ENCODE measurements around the gene ARID4B. TPM values are rescaled to one million over a fixed set of nuclear protein-coding genes. Genes with fewer than 3 reads are reported as not detected.

Gene ARID4B
- total and polyA plus RNA-seq, 2 of the 13 experiments (the other 11 are each of a cell fraction or from before 2014, with no cell fraction given): 9.7 to 24.6 TPM

DNA sequence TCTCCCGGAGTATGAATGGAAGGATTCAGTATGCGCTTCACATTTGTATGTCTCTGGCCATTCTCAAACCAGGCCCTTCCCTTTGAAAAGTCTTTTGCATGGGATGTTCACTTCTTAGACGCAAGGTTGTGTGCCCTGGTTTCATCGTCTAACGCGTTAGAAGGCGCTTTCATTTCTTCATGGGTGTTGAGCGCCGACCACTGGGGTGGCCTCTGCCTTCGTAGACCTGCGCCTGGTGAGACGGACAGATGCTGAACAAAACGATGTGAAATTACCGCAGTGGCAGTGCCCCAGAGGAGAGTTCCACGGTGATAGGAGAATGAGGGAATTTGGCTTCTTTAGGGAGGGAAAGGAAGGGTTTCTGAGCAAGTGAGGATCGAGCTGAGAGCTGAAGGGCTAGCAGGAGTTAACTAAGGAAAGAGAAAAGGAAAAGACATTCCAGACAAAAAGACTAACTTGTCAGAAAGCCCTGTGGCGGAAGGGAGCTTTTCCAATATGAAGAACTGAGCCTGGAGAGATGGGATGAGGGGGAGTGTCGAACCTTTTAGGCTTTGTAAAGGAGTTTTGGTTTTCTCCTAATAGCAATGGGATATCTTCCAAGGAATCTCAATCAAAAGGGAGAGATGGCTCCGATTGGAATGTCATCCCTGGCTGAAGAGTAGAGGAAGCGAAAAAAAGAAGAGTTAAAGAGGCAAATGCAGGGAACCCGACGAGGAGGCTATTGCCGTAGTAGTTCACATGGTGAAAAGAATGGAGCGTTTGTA, 1.3 kb upstream of the ARID4B start (continued):
- TF ChIP-seq, protein P1, sequence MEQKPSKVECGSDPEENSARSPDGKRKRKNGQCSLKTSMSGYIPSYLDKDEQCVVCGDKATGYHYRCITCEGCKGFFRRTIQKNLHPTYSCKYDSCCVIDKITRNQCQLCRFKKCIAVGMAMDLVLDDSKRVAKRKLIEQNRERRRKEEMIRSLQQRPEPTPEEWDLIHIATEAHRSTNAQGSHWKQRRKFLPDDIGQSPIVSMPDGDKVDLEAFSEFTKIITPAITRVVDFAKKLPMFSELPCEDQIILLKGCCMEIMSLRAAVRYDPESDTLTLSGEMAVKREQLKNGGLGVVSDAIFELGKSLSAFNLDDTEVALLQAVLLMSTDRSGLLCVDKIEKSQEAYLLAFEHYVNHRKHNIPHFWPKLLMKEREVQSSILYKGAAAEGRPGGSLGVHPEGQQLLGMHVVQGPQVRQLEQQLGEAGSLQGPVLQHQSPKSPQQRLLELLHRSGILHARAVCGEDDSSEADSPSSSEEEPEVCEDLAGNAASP (CRISPR knock-in tag; IDR thresholded peaks at IDR 0.05; ENCODE audit: borderline replicate concordance): 0 out of 2 replicates have a peak, but pooled peaks have one; percentile 3
- TF ChIP-seq HDAC2 (CRISPR knock-in tag; IDR thresholded peaks at IDR 0.05) (0 out of 2 replicates have a peak, but pooled peaks have one; percentile 8), PHF20 (CRISPR knock-in tag; IDR thresholded peaks at IDR 0.05) (0 out of 2 replicates have a peak, but pooled peaks have one; percentile 15), ZNF235 (CRISPR knock-in tag; IDR thresholded peaks at IDR 0.05; ENCODE audit: borderline replicate concordance) (no peak), EHMT2 (IDR thresholded peaks at IDR 0.05; ENCODE audit: borderline replicate concordance, low read depth, low read length) (no peak), REPIN1 (CRISPR knock-in tag; IDR thresholded peaks at IDR 0.05; ENCODE audit: borderline replicate concordance, low read depth) (peak; percentile 71; the same call in 1 of the 2 replicates), CREB1 (IDR thresholded peaks at IDR 0.05) (no peak), CREB1 (CRISPR knock-in tag; IDR thresholded peaks at IDR 0.05) (0 out of 2 replicates have a peak, but pooled peaks have one; percentile 19), XRCC5 (optimal IDR thresholded peaks at IDR 0.05; ENCODE audit: low read length) (no peak), ZNF501 (CRISPR knock-in tag; IDR thresholded peaks at IDR 0.05) (peak; percentile 23; the same call in 1 of the 2 replicates), ZNF709 (CRISPR knock-in tag; IDR thresholded peaks at IDR 0.05) (0 out of 2 replicates have a peak, but pooled peaks have one; percentile 15), ZNF431 (CRISPR knock-in tag; IDR thresholded peaks at IDR 0.05; ENCODE audit: borderline replicate concordance, low read depth) (no peak), ZNF333 (CRISPR knock-in tag; IDR thresholded peaks at IDR 0.05; ENCODE audit: borderline replicate concordance) (no peak), ZNF430 (CRISPR knock-in tag; IDR thresholded peaks at IDR 0.05) (no peak), ZFY (CRISPR knock-in tag; IDR thresholded peaks at IDR 0.05) (peak; percentile 49), SOX6 (IDR thresholded peaks at IDR 0.05) (no peak), SOX6 (CRISPR knock-in tag; IDR thresholded peaks at IDR 0.05) (no peak; the same call in 1 of the 2 replicates), AHR (CRISPR knock-in tag; IDR thresholded peaks at IDR 0.05) (no peak)
- TF ChIP-seq, protein P2, sequence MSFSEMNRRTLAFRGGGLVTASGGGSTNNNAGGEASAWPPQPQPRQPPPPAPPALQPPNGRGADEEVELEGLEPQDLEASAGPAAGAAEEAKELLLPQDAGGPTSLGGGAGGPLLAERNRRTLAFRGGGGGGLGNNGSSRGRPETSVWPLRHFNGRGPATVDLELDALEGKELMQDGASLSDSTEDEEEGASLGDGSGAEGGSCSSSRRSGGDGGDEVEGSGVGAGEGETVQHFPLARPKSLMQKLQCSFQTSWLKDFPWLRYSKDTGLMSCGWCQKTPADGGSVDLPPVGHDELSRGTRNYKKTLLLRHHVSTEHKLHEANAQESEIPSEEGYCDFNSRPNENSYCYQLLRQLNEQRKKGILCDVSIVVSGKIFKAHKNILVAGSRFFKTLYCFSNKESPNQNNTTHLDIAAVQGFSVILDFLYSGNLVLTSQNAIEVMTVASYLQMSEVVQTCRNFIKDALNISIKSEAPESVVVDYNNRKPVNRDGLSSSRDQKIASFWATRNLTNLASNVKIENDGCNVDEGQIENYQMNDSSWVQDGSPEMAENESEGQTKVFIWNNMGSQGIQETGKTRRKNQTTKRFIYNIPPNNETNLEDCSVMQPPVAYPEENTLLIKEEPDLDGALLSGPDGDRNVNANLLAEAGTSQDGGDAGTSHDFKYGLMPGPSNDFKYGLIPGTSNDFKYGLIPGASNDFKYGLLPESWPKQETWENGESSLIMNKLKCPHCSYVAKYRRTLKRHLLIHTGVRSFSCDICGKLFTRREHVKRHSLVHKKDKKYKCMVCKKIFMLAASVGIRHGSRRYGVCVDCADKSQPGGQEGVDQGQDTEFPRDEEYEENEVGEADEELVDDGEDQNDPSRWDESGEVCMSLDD (CRISPR knock-in tag; IDR thresholded peaks at IDR 0.05; ENCODE audit: borderline replicate concordance): no peak
- TF ChIP-seq, protein P3, sequence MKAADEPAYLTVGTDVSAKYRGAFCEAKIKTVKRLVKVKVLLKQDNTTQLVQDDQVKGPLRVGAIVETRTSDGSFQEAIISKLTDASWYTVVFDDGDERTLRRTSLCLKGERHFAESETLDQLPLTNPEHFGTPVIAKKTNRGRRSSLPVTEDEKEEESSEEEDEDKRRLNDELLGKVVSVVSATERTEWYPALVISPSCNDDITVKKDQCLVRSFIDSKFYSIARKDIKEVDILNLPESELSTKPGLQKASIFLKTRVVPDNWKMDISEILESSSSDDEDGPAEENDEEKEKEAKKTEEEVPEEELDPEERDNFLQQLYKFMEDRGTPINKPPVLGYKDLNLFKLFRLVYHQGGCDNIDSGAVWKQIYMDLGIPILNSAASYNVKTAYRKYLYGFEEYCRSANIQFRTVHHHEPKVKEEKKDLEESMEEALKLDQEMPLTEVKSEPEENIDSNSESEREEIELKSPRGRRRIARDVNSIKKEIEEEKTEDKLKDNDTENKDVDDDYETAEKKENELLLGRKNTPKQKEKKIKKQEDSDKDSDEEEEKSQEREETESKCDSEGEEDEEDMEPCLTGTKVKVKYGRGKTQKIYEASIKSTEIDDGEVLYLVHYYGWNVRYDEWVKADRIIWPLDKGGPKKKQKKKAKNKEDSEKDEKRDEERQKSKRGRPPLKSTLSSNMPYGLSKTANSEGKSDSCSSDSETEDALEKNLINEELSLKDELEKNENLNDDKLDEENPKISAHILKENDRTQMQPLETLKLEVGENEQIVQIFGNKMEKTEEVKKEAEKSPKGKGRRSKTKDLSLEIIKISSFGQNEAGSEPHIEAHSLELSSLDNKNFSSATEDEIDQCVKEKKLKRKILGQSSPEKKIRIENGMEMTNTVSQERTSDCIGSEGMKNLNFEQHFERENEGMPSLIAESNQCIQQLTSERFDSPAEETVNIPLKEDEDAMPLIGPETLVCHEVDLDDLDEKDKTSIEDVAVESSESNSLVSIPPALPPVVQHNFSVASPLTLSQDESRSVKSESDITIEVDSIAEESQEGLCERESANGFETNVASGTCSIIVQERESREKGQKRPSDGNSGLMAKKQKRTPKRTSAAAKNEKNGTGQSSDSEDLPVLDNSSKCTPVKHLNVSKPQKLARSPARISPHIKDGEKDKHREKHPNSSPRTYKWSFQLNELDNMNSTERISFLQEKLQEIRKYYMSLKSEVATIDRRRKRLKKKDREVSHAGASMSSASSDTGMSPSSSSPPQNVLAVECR (CRISPR knock-in tag; IDR thresholded peaks at IDR 0.05; ENCODE audit: borderline replicate concordance): no peak
- TF ChIP-seq, protein P4, sequence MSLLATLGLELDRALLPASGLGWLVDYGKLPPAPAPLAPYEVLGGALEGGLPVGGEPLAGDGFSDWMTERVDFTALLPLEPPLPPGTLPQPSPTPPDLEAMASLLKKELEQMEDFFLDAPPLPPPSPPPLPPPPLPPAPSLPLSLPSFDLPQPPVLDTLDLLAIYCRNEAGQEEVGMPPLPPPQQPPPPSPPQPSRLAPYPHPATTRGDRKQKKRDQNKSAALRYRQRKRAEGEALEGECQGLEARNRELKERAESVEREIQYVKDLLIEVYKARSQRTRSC (CRISPR knock-in tag; IDR thresholded peaks at IDR 0.05; ENCODE audit: low read depth): no peak

All from HepG2 (cell line).